K562 (cell line): ENCODE measurements around the gene SMARCD2. TPM values are rescaled to one million over a fixed set of nuclear protein-coding genes. Genes with fewer than 3 reads are reported as not detected.

Source experiments
- ADNP ChIP-seq: fragments of 200-800 bp; sonication (Bioruptor generic); IDR thresholded peaks from 2 replicates; pipeline ENCODE4 v1.6.1; 2016; ENCODE audit warnings: missing genetic modification characterization, missing compliant biosample characterization
- ATF2 ChIP-seq: sonication (generic); formaldehyde crosslinking; IDR thresholded peaks from 2 replicates; pipeline ENCODE4 v1.8.1; 2022; ENCODE audit warnings: missing genetic modification reagents
- CREM ChIP-seq: IDR thresholded peaks from 2 replicates; pipeline ENCODE4 v1.6.1; 2014; ENCODE audit warnings: antibody characterized with exemption, low read depth
- JUND ChIP-seq, 2 experiments: IDR thresholded peaks; 2 replicates in 1 of 2; 3 replicates in 1 of 2; pipeline ENCODE4 v1.6.1; 2011; ENCODE audit warnings: borderline replicate concordance in 2 of 2, low read depth in 2 of 2, low read length in 2 of 2, improper control_type of control experiment in 1 of 2, missing biosample characterization in 1 of 2, missing genetic modification characterization in 1 of 2, missing genetic modification reagents in 1 of 2
- KDM2B ChIP-seq: fragments of 250-450 bp; sonication (Bioruptor Pico); IDR thresholded peaks from 2 replicates; pipeline ENCODE4 v1.8.0; 2021; ENCODE audit warnings: mild to moderate bottlenecking, moderate library complexity
- KLF16 ChIP-seq: IDR thresholded peaks from 2 replicates; pipeline ENCODE4 v1.6.1; 2016; ENCODE audit warnings: antibody characterized with exemption
- MBD2 ChIP-seq: sonication (generic); IDR thresholded peaks from 2 replicates; pipeline ENCODE4 v1.6.1; 2016; ENCODE audit warnings: low read depth, borderline replicate concordance
- MYBL2 ChIP-seq, 2 experiments: fragments of 450-650 bp in 1 of 2; sonication (generic) in 1 of 2; formaldehyde crosslinking in 1 of 2; IDR thresholded peaks; 2 replicates each; pipeline versions ENCODE4 v1.6.1 to v1.8.1; 2017 to 2022; ENCODE audit warnings: borderline replicate concordance in 1 of 2, inconsistent platforms in 1 of 2, low read depth in 1 of 2, mild to moderate bottlenecking in 1 of 2, missing genetic modification reagents in 1 of 2, moderate library complexity in 1 of 2
- PBX2 ChIP-seq, 2 experiments: IDR thresholded peaks in 1 of 2; conservative IDR thresholded peaks in 1 of 2; 2 replicates each; pipeline ENCODE4 v1.6.1; 2016; ENCODE audit warnings: low read depth in 2 of 2, mild to moderate bottlenecking in 1 of 2, missing compliant biosample characterization in 1 of 2, missing genetic modification characterization in 1 of 2, moderate library complexity in 1 of 2
- POLR3G ChIP-seq: IDR thresholded peaks from 2 replicates; pipeline ENCODE4 v1.6.1; 2011; ENCODE audit not compliant: insufficient read length, insufficient replicate concordance; ENCODE audit errors: extremely low read depth
- RNF2 ChIP-seq: sonication (generic); IDR thresholded peaks from 2 replicates; pipeline ENCODE4 v1.6.1; 2016
- SMARCA5 ChIP-seq: fragments of 450-650 bp; IDR thresholded peaks from 2 replicates; pipeline ENCODE4 v1.6.1; 2016
- SMARCE1 ChIP-seq: fragments of 450-650 bp; IDR thresholded peaks from 2 replicates; pipeline ENCODE4 v1.7.1; 2016; ENCODE audit warnings: mild to moderate bottlenecking
- SREBF1 ChIP-seq: fragments of 150-350 bp; IDR thresholded peaks from 2 replicates; pipeline ENCODE4 v1.6.1; 2014; ENCODE audit warnings: antibody characterized with exemption, low read depth, low read length, borderline replicate concordance
- SRSF9 ChIP-seq: fragments of 200-400 bp; formaldehyde crosslinking; IDR thresholded peaks from 2 replicates; pipeline ENCODE4 v1.6.1; 2017; ENCODE audit warnings: low read depth, low read length, borderline replicate concordance
- ZNF134 ChIP-seq: fragments of 250-450 bp; sonication (Bioruptor Pico); conservative IDR thresholded peaks from 2 replicates; pipeline ENCODE4 v1.4.0; 2020
- ZNF140 ChIP-seq: fragments of 250-450 bp; sonication (Bioruptor Pico); IDR thresholded peaks from 2 replicates; pipeline ENCODE4 v1.8.0; 2021; ENCODE audit warnings: moderate library complexity, mild to moderate bottlenecking, inconsistent platforms
- ZNF165 ChIP-seq: fragments of 250-450 bp; sonication (Bioruptor Pico); IDR thresholded peaks from 2 replicates; pipeline ENCODE4 v1.4.0; 2020; ENCODE audit warnings: borderline replicate concordance
- ZNF395 ChIP-seq: fragments of 200-800 bp; sonication (Bioruptor generic); IDR thresholded peaks from 2 replicates; pipeline ENCODE4 v1.6.1; 2017; ENCODE audit warnings: missing genetic modification characterization, missing compliant biosample characterization
- ZNF431 ChIP-seq: sonication (generic); formaldehyde crosslinking; IDR thresholded peaks from 2 replicates; pipeline ENCODE4 v1.8.0; 2022; ENCODE audit warnings: mild to moderate bottlenecking, missing genetic modification reagents
- ZNF584 ChIP-seq: fragments of 200-800 bp; sonication (Bioruptor generic); IDR thresholded peaks from 2 replicates; pipeline ENCODE4 v1.6.1; 2016; ENCODE audit warnings: low read depth, mild to moderate bottlenecking, missing genetic modification characterization, missing compliant biosample characterization
- polyA plus RNA-seq, 8 experiments: library from polyadenylated mRNA; depleted of rRNA in 4 of 8; stranded (reverse) in 5 of 8; unstranded in 3 of 8; fragments of >200 nt; fragmentation: Nextera tagmentation in 2 of 8; fragmentation: Illumina TruSeq in 1 of 8; extraction: Ambion mirVana in 2 of 8; extraction: Trizol in 1 of 8; gene quantifications; 2 replicates each; pipeline versions ENCODE4 v1.2.1 to v1.2.3, GENCODE V29; 2011 to 2014; ENCODE audit warnings: inconsistent platforms in 1 of 8, missing spikeins in 1 of 8
- total RNA-seq, 7 experiments: library from RNA; depleted of rRNA in 6 of 7; stranded (reverse); fragments of >200 nt in 6 of 7; fragmentation: Illumina TruSeq in 2 of 7; extraction: Trizol in 2 of 7; gene quantifications; 2 replicates each; pipeline versions ENCODE4 v1.2.1 to v1.2.3, GENCODE V29; 2011 to 2021; ENCODE audit warnings: low replicate concordance in 1 of 7
- TF ChIP-seq, protein P1 (sequence below): IDR thresholded peaks from 2 replicates; pipeline ENCODE4 v1.6.1; 2011; ENCODE audit not compliant: insufficient read length; ENCODE audit errors: extremely low read depth

Gene SMARCD2
- total and polyA plus RNA-seq, 9 of the 15 experiments (the other 6 are each of a cell fraction or from before 2014, with no cell fraction given): 1.7 to 114 (median 90.3) TPM

DNA sequence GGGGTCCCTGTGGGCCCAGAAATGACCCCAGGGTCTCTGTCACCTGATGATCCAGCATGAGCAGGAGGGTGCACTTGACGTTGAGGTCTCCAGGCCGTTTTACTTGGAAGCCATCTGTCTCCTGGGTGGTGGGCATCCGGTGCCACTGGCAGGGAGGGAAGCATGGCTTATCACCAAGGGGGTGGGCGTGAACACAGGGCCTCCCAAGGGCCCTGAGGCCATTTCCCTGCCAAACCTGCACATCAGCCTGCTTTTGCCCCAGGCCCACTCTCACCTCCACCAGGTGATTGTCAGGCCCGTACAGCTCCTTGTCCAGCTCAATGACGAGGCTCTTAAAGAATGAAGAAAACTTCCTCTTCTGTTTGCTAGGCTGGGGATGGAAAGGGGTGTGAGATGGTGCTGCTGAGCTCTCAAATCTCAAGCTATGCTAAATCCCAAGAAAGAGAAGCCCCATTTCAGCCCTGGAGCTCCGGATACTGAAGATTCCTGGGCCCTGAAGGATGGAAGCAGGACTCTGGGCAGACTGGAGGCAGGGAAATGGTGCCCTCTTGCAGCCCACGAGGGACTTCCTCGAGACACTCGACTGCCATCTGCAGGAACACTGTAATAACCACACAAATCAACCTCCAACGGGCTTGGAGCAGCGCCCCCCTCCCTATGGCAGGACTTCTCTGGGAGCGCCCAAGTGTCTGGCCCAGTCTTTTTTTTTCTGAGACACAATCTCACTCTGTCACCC, 7.9 kb downstream of the SMARCD2 start (continued):
- TF ChIP-seq JUND (IDR thresholded peaks at IDR 0.05; ENCODE audit: borderline replicate concordance, low read depth, low read length) (peak; percentile 47; the same call in 1 of the 2 replicates), JUND (tag; IDR thresholded peaks at IDR 0.05; ENCODE audit: borderline replicate concordance, low read depth, low read length) (no peak), PBX2 (CRISPR knock-in tag; IDR thresholded peaks at IDR 0.05; ENCODE audit: low read depth) (no peak), PBX2 (tag; conservative IDR thresholded peaks at IDR 0.05; ENCODE audit: low read depth) (no peak), POLR3G (no peak), MBD2 (no peak), SMARCA5 (no peak), SRSF9 (no peak), MYBL2 (IDR thresholded peaks at IDR 0.05; ENCODE audit: low read depth) (no peak), MYBL2 (CRISPR knock-in tag; IDR thresholded peaks at IDR 0.05; ENCODE audit: borderline replicate concordance) (no peak), SREBF1 (no peak), KDM2B (CRISPR knock-in tag) (no peak), RNF2 (no peak), ZNF134 (no peak), ZNF165 (CRISPR knock-in tag) (no peak), ZNF584 (CRISPR knock-in tag) (no peak), ATF2 (CRISPR knock-in tag) (no peak), SMARCE1 (no peak), ZNF395 (CRISPR knock-in tag) (no peak), CREM (peak; percentile 65), ZNF140 (no peak), ZNF431 (CRISPR knock-in tag) (no peak), KLF16 (peak; percentile 34; the same call in 1 of the 2 replicates), ADNP (no peak)
- TF ChIP-seq, protein P1, sequence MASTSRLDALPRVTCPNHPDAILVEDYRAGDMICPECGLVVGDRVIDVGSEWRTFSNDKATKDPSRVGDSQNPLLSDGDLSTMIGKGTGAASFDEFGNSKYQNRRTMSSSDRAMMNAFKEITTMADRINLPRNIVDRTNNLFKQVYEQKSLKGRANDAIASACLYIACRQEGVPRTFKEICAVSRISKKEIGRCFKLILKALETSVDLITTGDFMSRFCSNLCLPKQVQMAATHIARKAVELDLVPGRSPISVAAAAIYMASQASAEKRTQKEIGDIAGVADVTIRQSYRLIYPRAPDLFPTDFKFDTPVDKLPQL: no peak
